Liver (tissue), 9 donors: ENCODE measurements around the gene TOM1L2. TPM values are rescaled to one million over a fixed set of nuclear protein-coding genes. Genes with fewer than 3 reads are reported as not detected.

Experiments used
- DNase-seq: peaks from one replicate; pipeline ENCODE4 v3.0.0-alpha.2; 2017; ENCODE audit warnings: low spot score
- H3K27ac ChIP-seq, 2 donors: one replicate each; pipeline ENCODE4 v1.7.0; 2013; ENCODE audit warnings: inconsistent platforms in 2 of 2, low read length in 2 of 2, control low read depth in 1 of 2, low read depth in 1 of 2, mild to moderate bottlenecking in 1 of 2
- H3K27me3 ChIP-seq, 4 donors: one replicate each; pipeline versions ENCODE4 v1.6.1 to v1.7.0; 2013; ENCODE audit warnings: low read length in 3 of 4, inconsistent platforms in 1 of 4, mild to moderate bottlenecking in 1 of 4, moderate library complexity in 1 of 4; ENCODE audit not compliant: control insufficient read depth in 4 of 4, insufficient read depth in 4 of 4
- H3K36me3 ChIP-seq, 4 donors: one replicate each; pipeline versions ENCODE4 v1.6.1 to v1.7.0; 2013; ENCODE audit warnings: low read length in 3 of 4, mild to moderate bottlenecking in 3 of 4, low read depth in 1 of 4, moderate library complexity in 1 of 4; ENCODE audit not compliant: control insufficient read depth in 4 of 4, insufficient read depth in 3 of 4
- H3K4me1 ChIP-seq, 4 donors: one replicate each; pipeline versions ENCODE4 v1.6.1 to v1.7.0; 2013; ENCODE audit warnings: low read length in 3 of 4, mild to moderate bottlenecking in 3 of 4, moderate library complexity in 1 of 4; ENCODE audit not compliant: control insufficient read depth in 4 of 4, insufficient read depth in 4 of 4
- H3K4me3 ChIP-seq, 3 donors: one replicate each; pipeline versions ENCODE4 v1.6.1 to v1.7.0; 2013; ENCODE audit warnings: low read length in 3 of 3, control low read depth in 1 of 3, low read depth in 1 of 3, mild to moderate bottlenecking in 1 of 3
- H3K9ac ChIP-seq, 2 donors: one replicate each; pipeline ENCODE4 v1.7.0; 2013; ENCODE audit warnings: low read length in 2 of 2, mild to moderate bottlenecking in 2 of 2, moderate library complexity in 2 of 2, control low read depth in 1 of 2, low read depth in 1 of 2
- H3K9me3 ChIP-seq, 4 donors: one replicate each; pipeline versions ENCODE4 v1.6.1 to v1.7.0; 2013; ENCODE audit warnings: low read length in 3 of 4; ENCODE audit not compliant: control insufficient read depth in 4 of 4
- FOXA1 ChIP-seq: IDR thresholded peaks from 2 replicates; pipeline ENCODE4 v1.6.1; 2016; ENCODE audit warnings: antibody characterized with exemption
- FOXA2 ChIP-seq: IDR thresholded peaks from 2 replicates; pipeline ENCODE4 v1.6.1; 2016; ENCODE audit warnings: antibody characterized with exemption
- HNF4A ChIP-seq, 2 donors: conservative IDR thresholded peaks; 2 replicates each; pipeline ENCODE4 v1.6.1; 2016; ENCODE audit warnings: antibody characterized with exemption in 2 of 2, mild to moderate bottlenecking in 2 of 2
- JUND ChIP-seq, 2 donors: IDR thresholded peaks; 2 replicates each; pipeline ENCODE4 v1.6.1; 2016; ENCODE audit warnings: antibody characterized with exemption in 2 of 2
- NR2F2 ChIP-seq: IDR thresholded peaks from 2 replicates; pipeline ENCODE4 v1.6.1; 2016; ENCODE audit warnings: antibody characterized with exemption
- RAD21 ChIP-seq, 2 donors: IDR thresholded peaks; 2 replicates each; pipeline ENCODE4 v1.6.1; 2016; ENCODE audit warnings: antibody characterized with exemption in 2 of 2, mild to moderate bottlenecking in 2 of 2
- RXRA ChIP-seq, 2 donors: IDR thresholded peaks; 2 replicates each; pipeline ENCODE4 v1.6.1; 2017 to 2018; ENCODE audit warnings: antibody characterized with exemption in 2 of 2, mild to moderate bottlenecking in 1 of 2
- SP1 ChIP-seq: IDR thresholded peaks from 2 replicates; pipeline ENCODE4 v1.6.1; 2018; ENCODE audit warnings: antibody characterized with exemption, mild to moderate bottlenecking
- TAF1 ChIP-seq: conservative IDR thresholded peaks from 2 replicates; pipeline ENCODE4 v1.6.1; 2016; ENCODE audit warnings: antibody characterized with exemption, mild to moderate bottlenecking
- WGBS: extraction: QIAGEN DNeasy Blood & Tissue Kit; methylation state at CpG from one replicate; pipeline ENCODE4 v1.1.7; 2013; 5-methylcytosine and 5-hydroxymethylcytosine counted together
- polyA plus RNA-seq, 2 donors: library from polyadenylated mRNA; stranded (reverse) in 1 of 2; unstranded in 1 of 2; fragments of 200-250 nt in 1 of 2; fragments of >200 nt in 1 of 2; fragmentation: Nextera tagmentation in 1 of 2; extraction: Ambion mirVana in 1 of 2; gene quantifications; one replicate each; pipeline versions ENCODE4 v1.2.1 to v1.2.3, GENCODE V29; 2013 to 2015
- total RNA-seq, 2 donors: library from RNA; depleted of rRNA; stranded (reverse); fragments of >200 nt; gene quantifications; one replicate each; pipeline ENCODE4 v1.2.3, GENCODE V29; 2014
- TF ChIP-seq, protein P1 (sequence below): IDR thresholded peaks from 2 replicates; pipeline ENCODE4 v1.6.1; 2016; ENCODE audit warnings: antibody characterized with exemption
- TF ChIP-seq, protein P2 (sequence below): IDR thresholded peaks from 2 replicates; pipeline ENCODE4 v1.6.1; 2016; ENCODE audit warnings: antibody characterized with exemption, mild to moderate bottlenecking
- donor health status: healthy.
- donor health status: healthy.
- donor health status: healthy.
- donor health status: healthy.
- donor health status: healthy.

Gene TOM1L2
- total and polyA plus RNA-seq, 4 donors: 5.0 to 24.0 (median 9.3) TPM

- H3K4me1 ChIP-seq: peaks cover 0 to 2% (median 0%) of the 10 kb centered on the region in 4 donors
- no peak for DNase-seq
- 89% methylated on average over 6 of the region's 6 CpGs for WGBS
- peaks cover 2 to 5% (median 4%) of the 10 kb centered on the region in 4 donors for H3K36me3 ChIP-seq
- H3K9me3 ChIP-seq: no peaks in the 10 kb centered on the region
- no peak overlapping the region for H3K9ac ChIP-seq
- H3K27me3 ChIP-seq: no peaks in the 10 kb centered on the region
- TF ChIP-seq, protein P1, sequence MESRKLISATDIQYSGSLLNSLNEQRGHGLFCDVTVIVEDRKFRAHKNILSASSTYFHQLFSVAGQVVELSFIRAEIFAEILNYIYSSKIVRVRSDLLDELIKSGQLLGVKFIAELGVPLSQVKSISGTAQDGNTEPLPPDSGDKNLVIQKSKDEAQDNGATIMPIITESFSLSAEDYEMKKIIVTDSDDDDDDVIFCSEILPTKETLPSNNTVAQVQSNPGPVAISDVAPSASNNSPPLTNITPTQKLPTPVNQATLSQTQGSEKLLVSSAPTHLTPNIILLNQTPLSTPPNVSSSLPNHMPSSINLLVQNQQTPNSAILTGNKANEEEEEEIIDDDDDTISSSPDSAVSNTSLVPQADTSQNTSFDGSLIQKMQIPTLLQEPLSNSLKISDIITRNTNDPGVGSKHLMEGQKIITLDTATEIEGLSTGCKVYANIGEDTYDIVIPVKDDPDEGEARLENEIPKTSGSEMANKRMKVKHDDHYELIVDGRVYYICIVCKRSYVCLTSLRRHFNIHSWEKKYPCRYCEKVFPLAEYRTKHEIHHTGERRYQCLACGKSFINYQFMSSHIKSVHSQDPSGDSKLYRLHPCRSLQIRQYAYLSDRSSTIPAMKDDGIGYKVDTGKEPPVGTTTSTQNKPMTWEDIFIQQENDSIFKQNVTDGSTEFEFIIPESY: no peak
- TF ChIP-seq RAD21 (IDR thresholded peaks at IDR 0.05): peak in 1 of 2 donors; percentile 10
- peak overlapping the region; percentile 6 to 46 for H3K27ac ChIP-seq
- H3K4me3 ChIP-seq: no peak overlapping the region
Observed at GRCh38 chr17:17870247-17870646, 102.0 kb downstream of the TOM1L2 start.

- peak; percentile 54 for TF ChIP-seq SP1
- peak; percentile 67 to 80 for TF ChIP-seq JUND (IDR thresholded peaks at IDR 0.05)
- peak; percentile 47 for TF ChIP-seq NR2F2
- TF ChIP-seq RXRA (IDR thresholded peaks at IDR 0.05): peak in 1 of 2 donors; percentile 20
- TF ChIP-seq FOXA1: no peak
- Histone ChIP-seq H3K9ac (peak overlapping the region in 1 of 2 donors; percentile 28), H3K27ac (peak overlapping the region; percentile 46 to 68), H3K36me3 (peaks cover 2 to 5% (median 4%) of the 10 kb centered on the region in 4 donors), H3K4me1 (peaks cover 0 to 2% (median 0%) of the 10 kb centered on the region in 4 donors), H3K9me3 (no peaks in the 10 kb centered on the region), H3K27me3 (no peaks in the 10 kb centered on the region), H3K4me3 (no peak overlapping the region)
- DNase-seq: no peak
- WGBS: 74% methylated on average over 18 of the region's 18 CpGs
Observed at GRCh38 chr17:17868641-17869522, 103.3 kb downstream of the TOM1L2 start.

- Histone ChIP-seq H3K27ac (no peak overlapping the region), H3K27me3 (no peaks in the 10 kb centered on the region), H3K36me3 (peaks cover 2 to 7% (median 4%) of the 10 kb centered on the region in 4 donors), H3K9me3 (no peaks in the 10 kb centered on the region), H3K4me1 (peaks cover 0 to 2% (median 0%) of the 10 kb centered on the region in 4 donors), H3K9ac (no peak overlapping the region), H3K4me3 (no peak overlapping the region)
- WGBS: 92% methylated on average over 4 of the region's 4 CpGs
- TF ChIP-seq, protein P2, sequence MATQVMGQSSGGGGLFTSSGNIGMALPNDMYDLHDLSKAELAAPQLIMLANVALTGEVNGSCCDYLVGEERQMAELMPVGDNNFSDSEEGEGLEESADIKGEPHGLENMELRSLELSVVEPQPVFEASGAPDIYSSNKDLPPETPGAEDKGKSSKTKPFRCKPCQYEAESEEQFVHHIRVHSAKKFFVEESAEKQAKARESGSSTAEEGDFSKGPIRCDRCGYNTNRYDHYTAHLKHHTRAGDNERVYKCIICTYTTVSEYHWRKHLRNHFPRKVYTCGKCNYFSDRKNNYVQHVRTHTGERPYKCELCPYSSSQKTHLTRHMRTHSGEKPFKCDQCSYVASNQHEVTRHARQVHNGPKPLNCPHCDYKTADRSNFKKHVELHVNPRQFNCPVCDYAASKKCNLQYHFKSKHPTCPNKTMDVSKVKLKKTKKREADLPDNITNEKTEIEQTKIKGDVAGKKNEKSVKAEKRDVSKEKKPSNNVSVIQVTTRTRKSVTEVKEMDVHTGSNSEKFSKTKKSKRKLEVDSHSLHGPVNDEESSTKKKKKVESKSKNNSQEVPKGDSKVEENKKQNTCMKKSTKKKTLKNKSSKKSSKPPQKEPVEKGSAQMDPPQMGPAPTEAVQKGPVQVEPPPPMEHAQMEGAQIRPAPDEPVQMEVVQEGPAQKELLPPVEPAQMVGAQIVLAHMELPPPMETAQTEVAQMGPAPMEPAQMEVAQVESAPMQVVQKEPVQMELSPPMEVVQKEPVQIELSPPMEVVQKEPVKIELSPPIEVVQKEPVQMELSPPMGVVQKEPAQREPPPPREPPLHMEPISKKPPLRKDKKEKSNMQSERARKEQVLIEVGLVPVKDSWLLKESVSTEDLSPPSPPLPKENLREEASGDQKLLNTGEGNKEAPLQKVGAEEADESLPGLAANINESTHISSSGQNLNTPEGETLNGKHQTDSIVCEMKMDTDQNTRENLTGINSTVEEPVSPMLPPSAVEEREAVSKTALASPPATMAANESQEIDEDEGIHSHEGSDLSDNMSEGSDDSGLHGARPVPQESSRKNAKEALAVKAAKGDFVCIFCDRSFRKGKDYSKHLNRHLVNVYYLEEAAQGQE: no peak
- TF ChIP-seq TAF1 (no peak), JUND (IDR thresholded peaks at IDR 0.05) (no peak), RXRA (IDR thresholded peaks at IDR 0.05) (no peak), NR2F2 (no peak), HNF4A (conservative IDR thresholded peaks at IDR 0.05) (no peak), FOXA2 (no peak)
- TF ChIP-seq, protein P1: no peak
- no peak for DNase-seq
Observed at GRCh38 chr17:17866897-17867296, 105.3 kb downstream of the TOM1L2 start.
